HG03139 (cell line): ENCODE measurements around the gene HOMER3.

ENCODE experiments used
- ATAC-seq: cut with Tn5 transposase; IDR thresholded peaks from one replicate; pipeline ENCODE4 v1.9.1; 2021; ENCODE audit not compliant: unreplicated experiment

HOMER3 gene

GRCh38 chr19:18940769-18941627 lies at the start of gene HOMER3:
TSS of gene HOMER3 (minus strand) at chr19:18941217. CDS start at chr19:18938982, 2,235 bp downstream.
- ATAC-seq = no peak

DNA sequence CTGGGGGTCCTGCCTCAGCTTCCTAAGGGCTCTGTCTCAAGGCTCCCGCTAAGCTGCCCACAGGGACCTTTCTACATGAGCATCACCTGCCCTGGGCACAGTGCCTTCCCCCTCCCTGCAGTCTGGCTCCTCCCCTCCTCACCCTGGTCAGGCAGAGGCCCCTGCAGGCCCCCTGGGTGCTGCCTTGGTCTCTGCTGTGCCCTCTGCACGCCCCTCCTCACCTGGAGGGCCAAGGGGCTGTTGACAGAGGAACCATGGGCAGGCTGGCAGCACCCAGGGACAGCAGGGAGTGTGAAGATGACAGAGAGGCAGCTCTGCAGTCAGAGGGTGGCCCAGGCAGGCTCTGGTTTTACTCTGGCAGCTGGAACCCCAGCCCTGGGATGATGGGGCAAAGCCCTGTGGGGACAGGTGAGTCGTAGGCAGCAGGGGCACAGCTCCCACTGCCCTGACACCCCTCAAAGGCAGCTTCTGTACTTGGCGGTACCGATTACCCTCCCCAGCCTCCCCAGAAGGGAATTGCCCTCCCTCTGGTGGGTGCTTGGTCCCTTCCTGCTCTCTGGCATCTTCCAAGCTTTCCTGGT lies 49.2 kb upstream of the HOMER3 start:
- ATAC-seq = no peak

DNA sequence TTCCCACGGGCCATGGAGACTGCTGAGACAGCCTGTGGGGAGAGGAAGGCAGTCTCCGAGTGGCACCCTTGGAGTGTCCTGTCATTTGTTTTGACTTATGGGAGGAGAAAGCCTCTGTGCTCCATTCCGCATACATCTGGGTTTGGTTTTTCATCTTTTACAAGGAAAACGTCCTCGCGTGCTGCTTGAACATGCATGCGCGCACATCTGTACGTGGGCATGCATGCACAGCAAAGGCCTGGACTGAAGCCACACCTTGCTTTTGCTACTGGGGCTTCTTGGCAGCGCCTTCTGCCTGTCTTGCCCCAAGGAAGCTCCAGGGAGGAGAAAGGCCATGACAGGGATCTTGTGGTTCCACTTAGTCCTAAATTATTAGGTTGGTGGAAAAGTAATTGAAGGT lies 48.3 kb upstream of the HOMER3 start:
- no peak for ATAC-seq

GRCh38 chr19:18987456-18987855 lies 46.4 kb upstream of the HOMER3 start:
- no peak for ATAC-seq

DNA sequence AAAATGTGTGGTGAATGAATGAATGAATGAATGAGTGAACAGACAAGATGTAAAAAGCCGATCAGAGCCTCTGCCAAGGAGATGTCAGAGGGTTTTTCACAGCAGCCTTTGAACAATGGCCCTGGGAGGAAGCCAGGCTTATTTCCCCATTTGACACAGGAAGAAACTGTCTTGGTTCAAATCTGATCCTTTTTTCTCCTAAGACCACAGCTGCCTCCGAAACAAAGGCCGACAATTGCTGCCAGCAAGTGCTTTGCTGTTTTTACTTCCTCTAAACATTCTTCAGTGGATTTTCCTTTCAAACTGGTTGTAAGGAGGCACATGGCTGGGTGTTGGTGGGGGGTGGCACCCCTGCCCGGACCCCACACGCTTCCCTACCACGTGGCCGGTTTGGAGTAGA lies 44.2 kb upstream of the HOMER3 start:
- ATAC-seq = no peak

DNA sequence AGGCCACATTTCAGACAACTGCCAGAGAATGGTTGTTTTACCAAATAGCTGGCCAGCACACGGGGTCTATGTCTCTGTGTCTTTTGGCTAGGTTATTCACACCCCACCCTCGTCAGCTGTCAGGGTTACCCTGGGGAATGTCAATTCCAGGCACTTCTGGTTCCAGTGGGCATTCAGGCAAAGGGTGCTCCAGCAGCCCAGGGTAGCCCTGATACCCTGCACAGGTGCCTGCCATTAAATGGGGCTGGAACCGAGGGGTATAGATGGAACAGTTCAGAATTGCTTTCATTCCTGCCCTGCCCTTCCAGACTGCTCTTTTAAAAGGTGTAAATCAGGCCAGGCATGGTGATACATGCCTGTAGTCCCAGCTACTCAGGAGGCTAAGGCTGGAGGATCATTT lies 43.2 kb upstream of the HOMER3 start:
- ATAC-seq = no peak

- ATAC-seq = no peak
Measured at GRCh38 chr19:18982669-18983068, 41.7 kb upstream of the HOMER3 start.

- ATAC-seq = no peak
Measured at GRCh38 chr19:18980432-18981020, 39.5 kb upstream of the HOMER3 start.

DNA sequence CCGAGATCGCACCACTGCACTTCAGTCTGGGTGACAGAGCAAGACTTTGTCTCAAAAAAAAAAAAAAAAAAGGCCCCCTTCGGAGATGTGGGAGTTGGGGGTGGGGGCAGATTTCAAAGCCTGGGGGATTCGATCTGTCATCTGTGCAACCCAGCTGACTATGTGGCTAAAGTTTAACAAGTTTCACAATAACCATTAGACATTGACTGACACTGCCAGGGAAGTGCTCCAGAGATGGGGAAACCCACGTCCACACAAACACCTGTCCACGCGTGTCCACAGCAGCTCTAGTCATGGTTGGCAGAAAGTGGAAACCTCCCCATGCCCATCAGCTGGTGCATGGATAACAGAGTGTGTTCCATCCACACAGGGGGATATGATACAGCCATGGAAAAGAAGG lies 37.6 kb upstream of the HOMER3 start:
- ATAC-seq = no peak

- no peak for ATAC-seq
Measured at GRCh38 chr19:18975869-18976268, 34.9 kb upstream of the HOMER3 start.

DNA sequence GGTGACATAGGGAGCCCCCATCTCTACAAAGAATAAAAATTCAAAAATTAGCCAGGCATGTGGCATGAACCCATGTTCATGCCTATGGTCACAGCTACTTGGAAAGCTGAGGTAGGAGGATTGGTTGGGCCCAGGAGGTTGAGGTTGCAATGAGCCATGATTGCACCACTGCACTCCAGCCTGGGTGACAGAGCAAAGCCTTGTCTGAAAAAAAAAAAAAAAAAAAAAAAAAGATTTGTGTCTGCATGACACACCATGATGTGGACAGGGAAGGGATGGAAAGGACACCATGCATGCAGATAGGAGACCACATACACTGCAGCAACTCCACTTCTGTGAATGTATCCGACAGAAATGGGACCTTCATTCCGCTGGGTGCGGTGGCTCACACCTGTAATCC lies 34.0 kb upstream of the HOMER3 start:
- no peak for ATAC-seq

DNA sequence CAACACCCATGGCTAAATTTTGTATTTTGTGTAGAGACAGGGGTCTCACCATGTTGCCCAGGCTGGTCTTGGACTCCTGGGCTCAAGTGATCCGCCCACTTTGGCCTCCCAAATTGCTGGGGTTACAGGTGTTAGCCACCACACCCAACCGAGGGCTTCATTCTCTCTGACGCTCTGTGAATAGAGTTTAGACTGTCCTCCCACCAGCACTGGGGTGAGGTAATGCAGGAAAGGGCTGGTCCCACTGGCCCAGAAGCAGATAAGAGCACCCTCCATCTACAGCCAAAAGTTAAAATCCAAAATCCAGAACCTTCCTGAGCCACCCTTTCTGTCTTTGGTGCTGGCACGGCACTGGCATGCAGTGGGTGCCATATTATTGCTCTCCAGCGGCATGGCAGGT lies 31.8 kb upstream of the HOMER3 start:
- ATAC-seq = no peak

GRCh38 chr19:18972301-18972811 lies 31.3 kb upstream of the HOMER3 start:
- no peak for ATAC-seq

DNA sequence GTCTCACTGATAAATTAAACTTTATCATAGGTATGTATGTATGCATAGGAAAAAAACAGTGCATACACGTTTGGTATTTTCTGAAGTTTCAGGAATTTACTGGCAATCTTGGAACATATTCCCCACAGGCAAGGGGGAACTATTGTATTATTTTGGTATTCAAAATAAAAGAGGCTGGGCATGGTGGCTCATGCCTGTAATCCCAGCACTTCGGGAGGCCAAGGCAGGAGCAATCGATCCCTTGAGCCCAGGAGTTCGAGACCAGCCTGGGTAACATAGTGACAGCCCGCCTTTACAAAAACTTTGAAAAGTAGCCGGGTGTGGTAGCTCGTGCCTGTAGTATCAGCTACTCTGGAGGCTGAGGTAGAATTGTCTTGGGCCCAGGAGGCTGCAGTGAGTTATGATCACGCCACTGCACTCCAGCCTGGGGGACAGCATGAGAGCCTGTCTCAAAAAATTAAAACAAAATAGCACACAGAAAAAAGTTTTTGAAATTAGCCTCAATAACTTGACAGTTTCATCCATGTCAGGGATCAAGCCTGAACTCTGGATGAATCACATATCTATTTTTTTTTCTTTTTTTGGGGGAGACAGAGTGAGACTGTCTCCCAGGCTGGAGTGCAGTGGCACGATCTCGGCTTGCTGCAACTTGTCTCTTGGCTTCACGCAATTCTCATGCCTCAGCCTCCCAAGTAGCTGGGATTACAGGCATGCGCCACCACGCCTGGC lies 29.1 kb upstream of the HOMER3 start:
- ATAC-seq = no peak

DNA sequence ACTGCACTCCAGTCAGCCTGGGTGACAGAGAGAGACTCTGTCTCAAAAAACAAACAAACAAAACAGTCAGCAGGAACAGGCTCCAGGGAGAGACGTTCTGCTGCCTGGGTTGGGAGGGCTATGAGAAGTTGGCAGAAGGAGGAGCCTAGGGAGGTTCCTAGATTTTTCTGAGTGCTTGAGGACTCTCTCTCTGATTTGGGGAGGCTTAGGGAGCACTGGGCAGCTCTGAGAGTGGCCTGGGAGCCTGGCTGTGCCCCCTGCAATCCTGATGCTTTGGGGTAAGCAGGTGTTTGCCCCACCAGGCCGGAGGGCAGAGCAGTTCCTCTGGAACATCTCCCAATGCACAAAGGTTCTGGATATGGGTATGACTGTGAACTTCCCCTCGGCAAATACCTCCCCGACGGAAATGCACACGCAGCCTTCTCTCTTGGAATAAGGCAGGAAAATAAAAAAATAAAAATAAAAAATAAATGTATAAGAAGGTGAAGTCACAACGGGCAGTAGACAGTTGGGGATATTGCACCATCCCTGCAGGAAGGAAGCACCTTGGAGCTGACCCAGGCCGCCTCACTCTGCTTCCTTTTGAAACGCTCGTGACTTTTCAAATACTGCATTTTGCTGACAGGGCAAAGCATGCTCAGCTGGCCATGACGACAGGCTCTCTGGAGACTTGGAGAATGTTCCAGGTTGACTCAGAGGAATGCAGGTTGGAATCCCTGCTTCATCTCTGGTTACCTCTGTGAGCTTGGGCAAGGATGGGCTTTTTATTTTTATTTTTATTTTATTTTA lies 26.5 kb upstream of the HOMER3 start:
- ATAC-seq = no peak

- ATAC-seq = no peak
Measured at GRCh38 chr19:18966307-18966706, 25.3 kb upstream of the HOMER3 start.

- no peak for ATAC-seq
Measured at GRCh38 chr19:18964121-18964520, 23.1 kb upstream of the HOMER3 start.

- no peak for ATAC-seq
Measured at GRCh38 chr19:18961767-18962620, 21.0 kb upstream of the HOMER3 start.

GRCh38 chr19:18960370-18960769 lies 19.4 kb upstream of the HOMER3 start:
- no peak for ATAC-seq

- ATAC-seq = no peak
Measured at GRCh38 chr19:18955042-18955441, 14.0 kb upstream of the HOMER3 start.
